HCT116 (cell line): Measurements from ENCODE around the gene AVL9.

ENCODE experiments used
- CEBPB ChIP-seq: IDR thresholded peaks from 2 replicates; pipeline ENCODE4 v1.6.1; 2012; ENCODE audit warnings: low read depth
- CTCF ChIP-seq, 3 experiments: fragments of 200-600 bp in 1 of 3; sonication (generic) in 1 of 3; IDR thresholded peaks in 2 of 3; conservative IDR thresholded peaks in 1 of 3; 2 replicates each; pipeline ENCODE4 v1.5.1; 2012 to 2017; ENCODE audit warnings: low read depth in 2 of 3, low read length in 2 of 3, antibody characterized with exemption in 1 of 3, borderline replicate concordance in 1 of 3, control low read depth in 1 of 3, mild to moderate bottlenecking in 1 of 3, mixed read lengths in 1 of 3, mixed run types in 1 of 3, moderate library complexity in 1 of 3; ENCODE audit not compliant: insufficient read depth in 1 of 3
- JUND ChIP-seq: IDR thresholded peaks from 2 replicates; pipeline ENCODE4 v1.6.1; 2012
- ZBTB33 ChIP-seq: IDR thresholded peaks from 2 replicates; pipeline ENCODE4 v1.6.1; 2011; ENCODE audit warnings: mild to moderate bottlenecking, low read length, moderate library complexity; ENCODE audit not compliant: insufficient replicate concordance; ENCODE audit errors: extremely low read depth
- ZNF274 ChIP-seq: fragments of 200-500 bp; sonication (Bioruptor generic); IDR thresholded peaks from 2 replicates; pipeline ENCODE4 v1.6.1; 2014; ENCODE audit warnings: mild to moderate bottlenecking, low read depth, low read length, inconsistent platforms

- no peak for TF ChIP-seq CTCF (IDR thresholded peaks at IDR 0.05 in 2 of 3, conservative IDR thresholded peaks at IDR 0.05 in 1 of 3; ENCODE audit: borderline replicate concordance in 1 of 3, insufficient read depth in 1 of 3, low read depth in 2 of 3, low read length in 2 of 3)
- no peak for TF ChIP-seq CEBPB
- TF ChIP-seq JUND, result no peak
- TF ChIP-seq ZBTB33, result no peak
- no peak for TF ChIP-seq ZNF274
Observed at GRCh38 chr7:32536016-32536415, 40.7 kb downstream of the AVL9 start.
